Neural cell (in vitro differentiated cells): ENCODE measurements around the gene RALA. TPM values are rescaled to one million over a fixed set of nuclear protein-coding genes. Genes with fewer than 3 reads are reported as not detected.

Experiments used
- H2AFZ ChIP-seq: fragments of 200-600, 300-800 bp; sonication (generic), shearing (Covaris generic); 2 replicates; pipeline ENCODE4 v1.6.0; 2014; ENCODE audit warnings: low read depth, mild to moderate bottlenecking, antibody characterized with exemption, low read length, moderate library complexity
- H3F3A ChIP-seq: fragments of 200-600 bp; shearing (Covaris generic); 2 replicates; pipeline ENCODE4 v1.6.1; 2016; ENCODE audit warnings: mild to moderate bottlenecking, moderate library complexity, mixed read lengths, antibody characterized with exemption, low read length; ENCODE audit not compliant: insufficient read depth, poor library complexity, severe bottlenecking
- H3K27ac ChIP-seq: fragments of 200-600, 300-800 bp; sonication (generic), shearing (Covaris generic); 2 replicates; pipeline ENCODE4 v1.5.1; 2014; ENCODE audit warnings: mild to moderate bottlenecking, low read length, moderate library complexity
- H3K27me3 ChIP-seq: fragments of 300-800, 200-600 bp; sonication (generic), shearing (Covaris generic); 2 replicates; pipeline ENCODE4 v1.6.0; 2014; ENCODE audit warnings: mild to moderate bottlenecking, low read depth, low read length, moderate library complexity; ENCODE audit not compliant: insufficient read depth
- H3K36me3 ChIP-seq: fragments of 300-800, 200-600 bp; sonication (generic), shearing (Covaris generic); 2 replicates; pipeline ENCODE4 v1.5.1; 2014; ENCODE audit warnings: mild to moderate bottlenecking, antibody characterized with exemption, low read length, moderate library complexity; ENCODE audit not compliant: insufficient read depth
- H3K4me2 ChIP-seq: fragments of 300-800, 200-600 bp; sonication (generic), shearing (Covaris generic); 2 replicates; pipeline ENCODE4 v1.6.0; 2014; ENCODE audit warnings: mild to moderate bottlenecking, low read length
- H3K4me3 ChIP-seq: fragments of 300-800, 200-600 bp; sonication (generic), shearing (Covaris generic); 2 replicates; pipeline ENCODE4 v1.5.1; 2014; ENCODE audit warnings: mild to moderate bottlenecking, low read length, moderate library complexity
- H3K79me2 ChIP-seq: fragments of 200-600 bp; shearing (Covaris generic); replicated peaks from 2 replicates; pipeline ENCODE4 v1.6.0; 2014; ENCODE audit warnings: mild to moderate bottlenecking, low read length, moderate library complexity; ENCODE audit not compliant: insufficient read depth
- H3K9ac ChIP-seq: fragments of 300-800, 200-600 bp; sonication (generic), shearing (Covaris generic); 2 replicates; pipeline ENCODE4 v1.6.1; 2016; ENCODE audit warnings: mild to moderate bottlenecking, low read length, mixed read lengths
- H3K9me2 ChIP-seq: fragments of 200-600 bp; shearing (Covaris generic); 2 replicates; pipeline ENCODE4 v1.6.1; 2016; ENCODE audit warnings: mild to moderate bottlenecking, low read length, mixed read lengths; ENCODE audit not compliant: insufficient read depth
- H3K9me3 ChIP-seq: fragments of 200-600, 300-800 bp; sonication (generic), shearing (Covaris generic); 2 replicates; pipeline ENCODE4 v1.6.1; 2016; ENCODE audit warnings: mild to moderate bottlenecking, mixed run types, low read length, moderate library complexity, mixed read lengths
- H4K20me1 ChIP-seq: fragments of 200-600 bp; shearing (Covaris generic); 2 replicates; pipeline ENCODE4 v1.6.1; 2016; ENCODE audit warnings: mild to moderate bottlenecking, mixed run types; ENCODE audit not compliant: insufficient read depth
- EP300 ChIP-seq: fragments of 450-650 bp; conservative IDR thresholded peaks from 2 replicates; pipeline ENCODE4 v1.6.1; 2014; ENCODE audit warnings: antibody characterized with exemption, mild to moderate bottlenecking, moderate library complexity; ENCODE audit not compliant: poor library complexity, severe bottlenecking
- EZH2 ChIP-seq: fragments of 200-600, 300-800 bp; shearing (Covaris generic), sonication (generic); IDR thresholded peaks from 2 replicates; pipeline ENCODE4 v1.6.1; 2014; ENCODE audit warnings: antibody characterized with exemption, low read length, borderline replicate concordance, mild to moderate bottlenecking; ENCODE audit not compliant: insufficient read depth, poor library complexity, severe bottlenecking
- MXI1 ChIP-seq: fragments of 450-650 bp; conservative IDR thresholded peaks from 2 replicates; pipeline ENCODE4 v1.6.1; 2014; ENCODE audit warnings: antibody characterized with exemption, mild to moderate bottlenecking; ENCODE audit not compliant: poor library complexity, severe bottlenecking
- POLR2AphosphoS5 ChIP-seq: IDR thresholded peaks from 2 replicates; pipeline ENCODE4 v1.6.1; 2012
- RAD21 ChIP-seq: fragments of 450-650 bp; conservative IDR thresholded peaks from 2 replicates; pipeline ENCODE4 v1.6.1; 2014; ENCODE audit warnings: antibody characterized with exemption, mild to moderate bottlenecking, moderate library complexity
- SMC3 ChIP-seq: fragments of 450-650 bp; conservative IDR thresholded peaks from 2 replicates; pipeline ENCODE4 v1.6.1; 2014; ENCODE audit warnings: antibody characterized with exemption, mild to moderate bottlenecking, moderate library complexity; ENCODE audit not compliant: poor library complexity
- TAF1 ChIP-seq: IDR thresholded peaks from 2 replicates; pipeline ENCODE4 v1.6.1; 2012; ENCODE audit warnings: low read depth
- polyA plus RNA-seq: library from polyadenylated mRNA; depleted of rRNA; stranded (reverse); fragments of >200 nt; gene quantifications from 2 replicates; pipeline ENCODE4 v1.2.3, GENCODE V29; 2014
- TF ChIP-seq, protein P1 (sequence below): IDR thresholded peaks from 2 replicates; pipeline ENCODE4 v1.6.1; 2012; ENCODE audit warnings: borderline replicate concordance
- TF ChIP-seq, protein P2 (sequence below): fragments of 450-650 bp; IDR thresholded peaks from 2 replicates; pipeline ENCODE4 v1.5.1; 2014; ENCODE audit warnings: antibody characterized with exemption, mild to moderate bottlenecking, moderate library complexity; ENCODE audit not compliant: poor library complexity, severe bottlenecking

Gene RALA
- polyA plus RNA-seq, 1 donor from 2014 or later: 36.2 TPM

DNA sequence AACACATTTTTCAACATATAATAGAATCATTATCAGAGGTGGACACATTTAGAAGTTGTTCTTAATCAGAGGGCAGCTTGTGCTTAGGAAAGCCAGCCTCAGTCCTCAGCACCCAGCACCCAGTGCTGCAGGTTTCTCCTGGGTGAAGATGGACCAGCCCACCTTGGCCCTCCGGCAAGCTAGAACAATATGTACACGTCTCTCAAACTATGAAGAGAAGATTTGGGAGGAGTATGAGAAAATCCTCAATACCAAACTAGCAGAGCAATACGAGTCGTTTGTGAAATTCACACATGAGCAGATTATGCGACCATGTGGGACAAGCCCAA, 13.5 kb upstream of the RALA start:
- Histone ChIP-seq H3K27me3 (peaks cover 15% of the 10 kb centered on the region), H3K9me3 (no peaks in the 10 kb centered on the region), H3K9me2 (no peaks in the 10 kb centered on the region), H4K20me1 (no peaks in the 10 kb centered on the region), H3K27ac (no peak overlapping the region), H3K4me2 (no peak overlapping the region), H3K9ac (no peak overlapping the region), H3K4me3 (no peak overlapping the region), H3K36me3 (no peaks in the 10 kb centered on the region), H3F3A (no peaks in the 10 kb centered on the region), H2AFZ (no peak overlapping the region), H3K79me2 (no peaks in the 10 kb centered on the region)
- TF ChIP-seq EP300: no peak

DNA sequence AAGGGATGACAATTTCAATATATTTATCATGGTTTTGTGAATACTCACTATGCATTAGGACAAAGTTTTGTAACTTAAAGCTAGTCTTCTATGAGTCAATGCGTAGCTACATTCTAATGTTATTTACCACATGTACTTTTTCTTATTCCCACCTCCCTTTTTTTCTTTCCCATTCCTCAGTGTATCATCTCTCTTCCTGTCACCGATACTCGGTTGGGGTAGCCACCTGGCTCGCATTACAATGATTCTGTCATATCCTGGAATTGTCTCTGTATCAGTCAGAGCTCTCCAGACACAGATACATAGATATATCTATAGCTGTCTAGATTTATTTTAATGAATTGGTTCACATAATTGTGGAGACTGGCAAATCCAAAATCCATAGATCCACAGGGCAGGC, 9.8 kb upstream of the RALA start:
- TF ChIP-seq, protein P1, sequence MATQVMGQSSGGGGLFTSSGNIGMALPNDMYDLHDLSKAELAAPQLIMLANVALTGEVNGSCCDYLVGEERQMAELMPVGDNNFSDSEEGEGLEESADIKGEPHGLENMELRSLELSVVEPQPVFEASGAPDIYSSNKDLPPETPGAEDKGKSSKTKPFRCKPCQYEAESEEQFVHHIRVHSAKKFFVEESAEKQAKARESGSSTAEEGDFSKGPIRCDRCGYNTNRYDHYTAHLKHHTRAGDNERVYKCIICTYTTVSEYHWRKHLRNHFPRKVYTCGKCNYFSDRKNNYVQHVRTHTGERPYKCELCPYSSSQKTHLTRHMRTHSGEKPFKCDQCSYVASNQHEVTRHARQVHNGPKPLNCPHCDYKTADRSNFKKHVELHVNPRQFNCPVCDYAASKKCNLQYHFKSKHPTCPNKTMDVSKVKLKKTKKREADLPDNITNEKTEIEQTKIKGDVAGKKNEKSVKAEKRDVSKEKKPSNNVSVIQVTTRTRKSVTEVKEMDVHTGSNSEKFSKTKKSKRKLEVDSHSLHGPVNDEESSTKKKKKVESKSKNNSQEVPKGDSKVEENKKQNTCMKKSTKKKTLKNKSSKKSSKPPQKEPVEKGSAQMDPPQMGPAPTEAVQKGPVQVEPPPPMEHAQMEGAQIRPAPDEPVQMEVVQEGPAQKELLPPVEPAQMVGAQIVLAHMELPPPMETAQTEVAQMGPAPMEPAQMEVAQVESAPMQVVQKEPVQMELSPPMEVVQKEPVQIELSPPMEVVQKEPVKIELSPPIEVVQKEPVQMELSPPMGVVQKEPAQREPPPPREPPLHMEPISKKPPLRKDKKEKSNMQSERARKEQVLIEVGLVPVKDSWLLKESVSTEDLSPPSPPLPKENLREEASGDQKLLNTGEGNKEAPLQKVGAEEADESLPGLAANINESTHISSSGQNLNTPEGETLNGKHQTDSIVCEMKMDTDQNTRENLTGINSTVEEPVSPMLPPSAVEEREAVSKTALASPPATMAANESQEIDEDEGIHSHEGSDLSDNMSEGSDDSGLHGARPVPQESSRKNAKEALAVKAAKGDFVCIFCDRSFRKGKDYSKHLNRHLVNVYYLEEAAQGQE: no peak
- TF ChIP-seq EZH2 (no peak), EP300 (no peak), POLR2AphosphoS5 (no peak)
- Histone ChIP-seq H3K9me3 (no peaks in the 10 kb centered on the region), H3K4me2 (no peak overlapping the region), H2AFZ (no peak overlapping the region), H3K4me3 (no peak overlapping the region), H3K9me2 (no peaks in the 10 kb centered on the region), H3K27me3 (peaks cover 15% of the 10 kb centered on the region), H3K9ac (no peak overlapping the region), H3F3A (no peaks in the 10 kb centered on the region), H4K20me1 (no peaks in the 10 kb centered on the region), H3K79me2 (no peaks in the 10 kb centered on the region), H3K36me3 (no peaks in the 10 kb centered on the region), H3K27ac (no peak overlapping the region)

DNA sequence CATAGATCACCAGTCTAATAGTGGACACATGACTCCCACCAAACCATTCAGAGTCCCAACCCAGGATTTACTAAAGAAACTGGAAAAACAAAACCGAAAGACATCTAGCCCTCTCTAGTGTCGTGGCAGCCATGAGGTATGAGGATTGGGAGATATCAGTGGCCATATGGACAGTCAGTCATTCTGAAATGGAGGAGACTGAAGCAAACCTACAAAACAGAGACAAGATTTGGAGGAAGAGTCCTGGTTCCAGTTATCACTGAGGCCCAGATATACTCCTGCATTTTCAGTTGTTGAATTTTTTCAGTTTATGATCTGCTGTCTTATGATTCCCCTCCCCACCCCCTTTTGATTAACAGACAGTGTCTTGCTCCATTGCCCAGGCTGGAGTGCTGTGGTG, 9.1 kb upstream of the RALA start:
- Histone ChIP-seq H3K4me3 (no peak overlapping the region), H4K20me1 (no peaks in the 10 kb centered on the region), H3K27ac (no peak overlapping the region), H3K4me2 (no peak overlapping the region), H2AFZ (no peak overlapping the region), H3K9me3 (no peaks in the 10 kb centered on the region), H3K36me3 (no peaks in the 10 kb centered on the region), H3K9me2 (no peaks in the 10 kb centered on the region), H3K79me2 (no peaks in the 10 kb centered on the region), H3K27me3 (peaks cover 14% of the 10 kb centered on the region), H3K9ac (no peak overlapping the region), H3F3A (no peaks in the 10 kb centered on the region)
- TF ChIP-seq EZH2 (no peak), EP300 (no peak), SMC3 (no peak), MXI1 (no peak), POLR2AphosphoS5 (no peak), RAD21 (no peak), TAF1 (no peak)
- TF ChIP-seq, protein P2, sequence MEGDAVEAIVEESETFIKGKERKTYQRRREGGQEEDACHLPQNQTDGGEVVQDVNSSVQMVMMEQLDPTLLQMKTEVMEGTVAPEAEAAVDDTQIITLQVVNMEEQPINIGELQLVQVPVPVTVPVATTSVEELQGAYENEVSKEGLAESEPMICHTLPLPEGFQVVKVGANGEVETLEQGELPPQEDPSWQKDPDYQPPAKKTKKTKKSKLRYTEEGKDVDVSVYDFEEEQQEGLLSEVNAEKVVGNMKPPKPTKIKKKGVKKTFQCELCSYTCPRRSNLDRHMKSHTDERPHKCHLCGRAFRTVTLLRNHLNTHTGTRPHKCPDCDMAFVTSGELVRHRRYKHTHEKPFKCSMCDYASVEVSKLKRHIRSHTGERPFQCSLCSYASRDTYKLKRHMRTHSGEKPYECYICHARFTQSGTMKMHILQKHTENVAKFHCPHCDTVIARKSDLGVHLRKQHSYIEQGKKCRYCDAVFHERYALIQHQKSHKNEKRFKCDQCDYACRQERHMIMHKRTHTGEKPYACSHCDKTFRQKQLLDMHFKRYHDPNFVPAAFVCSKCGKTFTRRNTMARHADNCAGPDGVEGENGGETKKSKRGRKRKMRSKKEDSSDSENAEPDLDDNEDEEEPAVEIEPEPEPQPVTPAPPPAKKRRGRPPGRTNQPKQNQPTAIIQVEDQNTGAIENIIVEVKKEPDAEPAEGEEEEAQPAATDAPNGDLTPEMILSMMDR: no peak
- TF ChIP-seq, protein P1: no peak
